ENCODE results near the gene PXN. TPM values are rescaled to one million over a fixed set of nuclear protein-coding genes. Genes with fewer than 3 reads are reported as not detected.

The PXN gene
- total and polyA plus RNA-seq, 2 of the 13 experiments (the other 11 are each of a cell fraction or from before 2014, with no cell fraction given) = 13.6 to 14.2 TPM

DNA sequence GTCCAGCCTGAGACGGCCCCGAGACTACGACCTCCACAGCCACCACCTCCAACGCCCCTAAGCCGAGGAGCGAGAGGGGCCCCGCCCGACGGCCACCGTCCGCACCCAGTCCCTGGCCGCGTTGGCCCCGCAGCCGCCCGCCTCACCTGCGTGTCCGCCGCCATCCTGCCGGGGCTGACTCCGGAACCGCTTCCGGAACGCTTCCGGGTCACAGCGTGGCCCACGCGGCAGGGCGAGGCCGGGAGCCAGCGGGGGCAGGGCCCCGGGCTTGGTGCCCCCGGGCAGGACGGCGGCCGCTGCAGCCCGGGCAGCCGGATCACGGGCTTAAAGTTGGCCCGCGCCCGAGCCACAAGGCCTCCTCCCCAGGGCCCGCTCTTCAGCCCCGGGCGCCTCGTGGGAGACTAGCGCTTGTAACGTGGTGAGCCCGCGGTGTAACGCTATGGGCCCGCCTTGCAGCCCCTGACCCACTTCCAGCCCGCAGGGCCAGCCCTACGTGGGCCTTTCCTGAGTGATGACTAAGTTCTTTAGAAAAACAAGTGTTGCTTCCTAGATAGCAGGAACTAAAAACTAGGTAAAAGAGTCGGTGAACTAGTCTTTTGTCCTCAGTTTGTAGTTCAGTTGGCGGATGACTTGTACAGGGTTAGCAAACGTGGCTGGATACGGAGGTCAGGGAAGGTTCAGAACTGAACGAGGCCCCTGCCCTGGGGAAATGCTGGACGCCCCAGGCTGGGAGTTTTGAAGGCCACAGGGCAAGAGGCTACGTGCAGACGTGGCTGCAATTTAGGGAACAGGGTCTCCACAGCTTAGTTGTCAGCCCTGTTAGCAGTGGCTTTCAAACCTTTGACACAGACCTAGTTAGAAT, 70.8 kb downstream of the PXN start, which contains the start of gene GCN1 (continued):
- TF ChIP-seq, protein P1, sequence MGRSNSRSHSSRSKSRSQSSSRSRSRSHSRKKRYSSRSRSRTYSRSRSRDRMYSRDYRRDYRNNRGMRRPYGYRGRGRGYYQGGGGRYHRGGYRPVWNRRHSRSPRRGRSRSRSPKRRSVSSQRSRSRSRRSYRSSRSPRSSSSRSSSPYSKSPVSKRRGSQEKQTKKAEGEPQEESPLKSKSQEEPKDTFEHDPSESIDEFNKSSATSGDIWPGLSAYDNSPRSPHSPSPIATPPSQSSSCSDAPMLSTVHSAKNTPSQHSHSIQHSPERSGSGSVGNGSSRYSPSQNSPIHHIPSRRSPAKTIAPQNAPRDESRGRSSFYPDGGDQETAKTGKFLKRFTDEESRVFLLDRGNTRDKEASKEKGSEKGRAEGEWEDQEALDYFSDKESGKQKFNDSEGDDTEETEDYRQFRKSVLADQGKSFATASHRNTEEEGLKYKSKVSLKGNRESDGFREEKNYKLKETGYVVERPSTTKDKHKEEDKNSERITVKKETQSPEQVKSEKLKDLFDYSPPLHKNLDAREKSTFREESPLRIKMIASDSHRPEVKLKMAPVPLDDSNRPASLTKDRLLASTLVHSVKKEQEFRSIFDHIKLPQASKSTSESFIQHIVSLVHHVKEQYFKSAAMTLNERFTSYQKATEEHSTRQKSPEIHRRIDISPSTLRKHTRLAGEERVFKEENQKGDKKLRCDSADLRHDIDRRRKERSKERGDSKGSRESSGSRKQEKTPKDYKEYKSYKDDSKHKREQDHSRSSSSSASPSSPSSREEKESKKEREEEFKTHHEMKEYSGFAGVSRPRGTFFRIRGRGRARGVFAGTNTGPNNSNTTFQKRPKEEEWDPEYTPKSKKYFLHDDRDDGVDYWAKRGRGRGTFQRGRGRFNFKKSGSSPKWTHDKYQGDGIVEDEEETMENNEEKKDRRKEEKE (IDR thresholded peaks at IDR 0.05) = no peak
- peak; percentile 65 for TF ChIP-seq HNRNPLL (IDR thresholded peaks at IDR 0.05; ENCODE audit: low read depth, low read length, poor library complexity, severe bottlenecking)
- no peak for TF ChIP-seq SMC3 (IDR thresholded peaks at IDR 0.05; ENCODE audit: low read length)
- TF ChIP-seq ZNF550 (CRISPR knock-in tag; IDR thresholded peaks at IDR 0.05; ENCODE audit: borderline replicate concordance) = no peak
- no peak for TF ChIP-seq HOMEZ (CRISPR knock-in tag; IDR thresholded peaks at IDR 0.05; ENCODE audit: low read depth)
- TF ChIP-seq SKI (IDR thresholded peaks at IDR 0.05; ENCODE audit: partially characterized antibody) = peak; percentile 32
- peak; percentile 89 for TF ChIP-seq ERF (CRISPR knock-in tag; IDR thresholded peaks at IDR 0.05)
- TF ChIP-seq TERF1 (CRISPR knock-in tag; IDR thresholded peaks at IDR 0.05) = no peak
- TF ChIP-seq, protein P2, sequence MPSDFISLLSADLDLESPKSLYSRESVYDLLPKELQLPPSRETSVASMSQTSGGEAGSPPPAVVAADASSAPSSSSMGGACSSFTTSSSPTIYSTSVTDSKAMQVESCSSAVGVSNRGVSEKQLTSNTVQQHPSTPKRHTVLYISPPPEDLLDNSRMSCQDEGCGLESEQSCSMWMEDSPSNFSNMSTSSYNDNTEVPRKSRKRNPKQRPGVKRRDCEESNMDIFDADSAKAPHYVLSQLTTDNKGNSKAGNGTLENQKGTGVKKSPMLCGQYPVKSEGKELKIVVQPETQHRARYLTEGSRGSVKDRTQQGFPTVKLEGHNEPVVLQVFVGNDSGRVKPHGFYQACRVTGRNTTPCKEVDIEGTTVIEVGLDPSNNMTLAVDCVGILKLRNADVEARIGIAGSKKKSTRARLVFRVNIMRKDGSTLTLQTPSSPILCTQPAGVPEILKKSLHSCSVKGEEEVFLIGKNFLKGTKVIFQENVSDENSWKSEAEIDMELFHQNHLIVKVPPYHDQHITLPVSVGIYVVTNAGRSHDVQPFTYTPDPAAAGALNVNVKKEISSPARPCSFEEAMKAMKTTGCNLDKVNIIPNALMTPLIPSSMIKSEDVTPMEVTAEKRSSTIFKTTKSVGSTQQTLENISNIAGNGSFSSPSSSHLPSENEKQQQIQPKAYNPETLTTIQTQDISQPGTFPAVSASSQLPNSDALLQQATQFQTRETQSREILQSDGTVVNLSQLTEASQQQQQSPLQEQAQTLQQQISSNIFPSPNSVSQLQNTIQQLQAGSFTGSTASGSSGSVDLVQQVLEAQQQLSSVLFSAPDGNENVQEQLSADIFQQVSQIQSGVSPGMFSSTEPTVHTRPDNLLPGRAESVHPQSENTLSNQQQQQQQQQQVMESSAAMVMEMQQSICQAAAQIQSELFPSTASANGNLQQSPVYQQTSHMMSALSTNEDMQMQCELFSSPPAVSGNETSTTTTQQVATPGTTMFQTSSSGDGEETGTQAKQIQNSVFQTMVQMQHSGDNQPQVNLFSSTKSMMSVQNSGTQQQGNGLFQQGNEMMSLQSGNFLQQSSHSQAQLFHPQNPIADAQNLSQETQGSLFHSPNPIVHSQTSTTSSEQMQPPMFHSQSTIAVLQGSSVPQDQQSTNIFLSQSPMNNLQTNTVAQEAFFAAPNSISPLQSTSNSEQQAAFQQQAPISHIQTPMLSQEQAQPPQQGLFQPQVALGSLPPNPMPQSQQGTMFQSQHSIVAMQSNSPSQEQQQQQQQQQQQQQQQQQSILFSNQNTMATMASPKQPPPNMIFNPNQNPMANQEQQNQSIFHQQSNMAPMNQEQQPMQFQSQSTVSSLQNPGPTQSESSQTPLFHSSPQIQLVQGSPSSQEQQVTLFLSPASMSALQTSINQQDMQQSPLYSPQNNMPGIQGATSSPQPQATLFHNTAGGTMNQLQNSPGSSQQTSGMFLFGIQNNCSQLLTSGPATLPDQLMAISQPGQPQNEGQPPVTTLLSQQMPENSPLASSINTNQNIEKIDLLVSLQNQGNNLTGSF (CRISPR knock-in tag; IDR thresholded peaks at IDR 0.05) = no peak
- TF ChIP-seq ZFP1 (CRISPR knock-in tag; IDR thresholded peaks at IDR 0.05) = no peak
- TF ChIP-seq SMAD9 (CRISPR knock-in tag; IDR thresholded peaks at IDR 0.05) = no peak
- no peak for TF ChIP-seq TCF12 (IDR thresholded peaks at IDR 0.05)
- peak; percentile 76; the same call in 1 of the 2 replicates for TF ChIP-seq TCF12 (CRISPR knock-in tag; IDR thresholded peaks at IDR 0.05)
- TF ChIP-seq ZNF564 (CRISPR knock-in tag; IDR thresholded peaks at IDR 0.05) = peak; percentile 81; the same call in 1 of the 2 replicates
- 0 out of 2 replicates have a peak, but pooled peaks have one; percentile 54 for TF ChIP-seq ZSCAN9 (CRISPR knock-in tag; IDR thresholded peaks at IDR 0.05; ENCODE audit: borderline replicate concordance)
- peak; percentile 80 for TF ChIP-seq RARA (CRISPR knock-in tag; IDR thresholded peaks at IDR 0.05)

Measured in HepG2 (cell line).